ENCODE measurements around the gene TCF7L1.

TCF7L1 gene

GRCh38 chr2:85163675-85164074 lies 30.5 kb downstream of the TCF7L1 start:
- DNase-seq (ENCODE audit: low read depth) = no peak

GRCh38 chr2:85164145-85164569 lies 31.0 kb downstream of the TCF7L1 start:
- no peak for DNase-seq (ENCODE audit: low read depth)

- DNase-seq (ENCODE audit: low read depth) = no peak
Measured at GRCh38 chr2:85165088-85165690, 32.0 kb downstream of the TCF7L1 start.

GRCh38 chr2:85166021-85166420 lies 32.8 kb downstream of the TCF7L1 start:
- DNase-seq (ENCODE audit: low read depth) = no peak

- DNase-seq (ENCODE audit: low read depth) = no peak
Measured at GRCh38 chr2:85167479-85167878, 34.3 kb downstream of the TCF7L1 start.

GRCh38 chr2:85168942-85169341 lies 35.8 kb downstream of the TCF7L1 start:
- DNase-seq (ENCODE audit: low read depth) = no peak

GRCh38 chr2:85169581-85169980 lies 36.4 kb downstream of the TCF7L1 start:
- no peak for DNase-seq (ENCODE audit: low read depth)

GRCh38 chr2:85170938-85171475 lies 37.8 kb downstream of the TCF7L1 start:
- no peak for DNase-seq (ENCODE audit: low read depth)

GRCh38 chr2:85171916-85172315 lies 38.7 kb downstream of the TCF7L1 start:
- no peak for DNase-seq (ENCODE audit: low read depth)

GRCh38 chr2:85173909-85174308 lies 40.7 kb downstream of the TCF7L1 start:
- DNase-seq (ENCODE audit: low read depth) = no peak

GRCh38 chr2:85174943-85175342 lies 41.8 kb downstream of the TCF7L1 start:
- DNase-seq (ENCODE audit: low read depth) = no peak

GRCh38 chr2:85175369-85176299 lies 42.4 kb downstream of the TCF7L1 start:
- DNase-seq (ENCODE audit: low read depth) = no peak

GRCh38 chr2:85177031-85177824 lies 44.0 kb downstream of the TCF7L1 start:
- no peak for DNase-seq (ENCODE audit: low read depth)

- no peak for DNase-seq (ENCODE audit: low read depth)
Measured at GRCh38 chr2:85178154-85178553, 45.0 kb downstream of the TCF7L1 start.

- DNase-seq (ENCODE audit: low read depth) = no peak
Measured at GRCh38 chr2:85178980-85179411, 45.8 kb downstream of the TCF7L1 start.

- DNase-seq (ENCODE audit: low read depth) = no peak
Measured at GRCh38 chr2:85179541-85179940, 46.3 kb downstream of the TCF7L1 start.

- no peak for DNase-seq (ENCODE audit: low read depth)
Measured at GRCh38 chr2:85180322-85181133, 47.3 kb downstream of the TCF7L1 start.

- DNase-seq (ENCODE audit: low read depth) = no peak
Measured at GRCh38 chr2:85181134-85181631, 48.0 kb downstream of the TCF7L1 start.

GRCh38 chr2:85181844-85182456 lies 48.8 kb downstream of the TCF7L1 start:
- no peak for DNase-seq (ENCODE audit: low read depth)

GRCh38 chr2:85183076-85183475 lies 49.9 kb downstream of the TCF7L1 start:
- no peak for DNase-seq (ENCODE audit: low read depth)

- no peak for DNase-seq (ENCODE audit: low read depth)
Measured at GRCh38 chr2:85183479-85183878, 50.3 kb downstream of the TCF7L1 start.
